ENCODE measurements around the gene KRT84. TPM values are rescaled to one million over a fixed set of nuclear protein-coding genes. Genes with fewer than 3 reads are reported as not detected.

KRT84 gene
- total RNA-seq, 1 experiment from 2014 or later: not detected

DNA sequence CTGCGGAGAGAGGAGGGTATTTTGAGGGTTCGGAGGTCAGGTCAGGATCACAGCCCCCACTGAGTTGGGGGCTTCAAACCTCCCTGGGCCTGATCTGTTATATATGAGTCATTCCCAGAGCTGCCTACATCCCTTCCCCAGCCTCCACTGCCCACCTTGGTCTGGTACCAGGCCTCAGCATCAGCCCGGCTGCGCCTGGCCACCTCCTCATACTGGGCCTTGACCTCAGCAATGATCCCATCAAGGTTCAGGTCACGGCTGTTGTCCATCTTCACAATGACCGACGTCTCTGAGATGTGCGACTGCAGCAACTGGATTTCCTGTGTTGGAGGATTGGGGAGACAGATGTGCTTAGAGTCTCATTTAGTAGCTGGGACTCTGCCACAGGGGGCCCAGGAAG lies 4.2 kb downstream of the KRT84 start:
- TF ChIP-seq, protein P1, sequence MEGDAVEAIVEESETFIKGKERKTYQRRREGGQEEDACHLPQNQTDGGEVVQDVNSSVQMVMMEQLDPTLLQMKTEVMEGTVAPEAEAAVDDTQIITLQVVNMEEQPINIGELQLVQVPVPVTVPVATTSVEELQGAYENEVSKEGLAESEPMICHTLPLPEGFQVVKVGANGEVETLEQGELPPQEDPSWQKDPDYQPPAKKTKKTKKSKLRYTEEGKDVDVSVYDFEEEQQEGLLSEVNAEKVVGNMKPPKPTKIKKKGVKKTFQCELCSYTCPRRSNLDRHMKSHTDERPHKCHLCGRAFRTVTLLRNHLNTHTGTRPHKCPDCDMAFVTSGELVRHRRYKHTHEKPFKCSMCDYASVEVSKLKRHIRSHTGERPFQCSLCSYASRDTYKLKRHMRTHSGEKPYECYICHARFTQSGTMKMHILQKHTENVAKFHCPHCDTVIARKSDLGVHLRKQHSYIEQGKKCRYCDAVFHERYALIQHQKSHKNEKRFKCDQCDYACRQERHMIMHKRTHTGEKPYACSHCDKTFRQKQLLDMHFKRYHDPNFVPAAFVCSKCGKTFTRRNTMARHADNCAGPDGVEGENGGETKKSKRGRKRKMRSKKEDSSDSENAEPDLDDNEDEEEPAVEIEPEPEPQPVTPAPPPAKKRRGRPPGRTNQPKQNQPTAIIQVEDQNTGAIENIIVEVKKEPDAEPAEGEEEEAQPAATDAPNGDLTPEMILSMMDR (IDR thresholded peaks at IDR 0.05; ENCODE audit: insufficient read depth in 1 of 2, low read depth in 1 of 2, low read length in 1 of 2, severe bottlenecking in 1 of 2, unreplicated experiment in 1 of 2): no peak
- Mint-ChIP-seq H3K4me3 (ENCODE audit: unreplicated experiment) (no peak overlapping the region), H3K36me3 (ENCODE audit: insufficient read depth, unreplicated experiment) (no peaks in the 10 kb centered on the region), H3K9me3 (ENCODE audit: unreplicated experiment) (no peaks in the 10 kb centered on the region), H3K27ac (ENCODE audit: unreplicated experiment) (no peak overlapping the region), H3K4me1 (ENCODE audit: low read depth, unreplicated experiment) (no peaks in the 10 kb centered on the region), H3K27me3 (ENCODE audit: insufficient read depth, unreplicated experiment) (peaks cover 7% of the 10 kb centered on the region)
- CTCF ChIA-PET: no interaction called here
- Histone ChIP-seq H3K4me1 (no peaks in the 10 kb centered on the region), H3K36me3 (ENCODE audit: control insufficient read depth, insufficient read depth, low read length) (no peaks in the 10 kb centered on the region), H3K4me3 (ENCODE audit: low read depth, low read length) (no peak overlapping the region), H3K9me3 (no peaks in the 10 kb centered on the region), H3K27me3 (replicated peaks; ENCODE audit: control insufficient read depth, insufficient read depth, low read length) (no peaks in the 10 kb centered on the region)
- no peak for DNase-seq
- POLR2A ChIA-PET: no interaction called here
- no TSS peak for BruUV-seq (replicated peaks)
- intact Hi-C loops (cut with micrococcal nuclease; ENCODE audit: unreplicated experiment): no loop called here

DNA sequence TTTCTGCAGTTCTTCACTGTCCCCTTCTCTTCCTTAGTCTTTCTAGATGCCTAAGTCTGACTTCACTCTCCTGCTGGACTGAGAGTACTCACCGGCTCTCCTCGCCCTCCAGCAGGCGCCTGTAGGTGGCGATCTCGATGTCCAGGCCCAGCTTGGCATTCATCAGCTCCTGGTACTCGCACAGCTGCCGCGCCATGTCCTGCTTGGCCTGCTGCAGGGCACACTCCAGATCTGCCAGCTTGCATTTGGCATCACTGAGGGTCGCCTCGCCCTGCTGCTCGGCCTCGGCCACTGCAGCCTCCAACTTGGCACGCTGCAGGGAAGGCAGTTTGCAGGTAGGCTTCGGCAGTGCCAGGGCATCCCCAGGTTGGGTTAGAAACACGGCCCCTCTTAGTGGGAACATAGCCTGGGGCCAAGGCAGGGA lies 5.2 kb downstream of the KRT84 start:
- Mint-ChIP-seq H3K36me3 (ENCODE audit: insufficient read depth, unreplicated experiment) (no peaks in the 10 kb centered on the region), H3K4me1 (ENCODE audit: low read depth, unreplicated experiment) (no peaks in the 10 kb centered on the region), H3K4me3 (ENCODE audit: unreplicated experiment) (no peak overlapping the region), H3K27ac (ENCODE audit: unreplicated experiment) (no peak overlapping the region), H3K27me3 (ENCODE audit: insufficient read depth, unreplicated experiment) (peaks cover 7% of the 10 kb centered on the region), H3K9me3 (ENCODE audit: unreplicated experiment) (no peaks in the 10 kb centered on the region)
- intact Hi-C loops (cut with micrococcal nuclease; ENCODE audit: unreplicated experiment): no loop called here
- BruUV-seq (replicated peaks): no TSS peak
- no peaks in the 10 kb centered on the region for H3K27me3 ChIP-seq (replicated peaks; ENCODE audit: control insufficient read depth, insufficient read depth, low read length)
- H3K36me3 ChIP-seq (ENCODE audit: control insufficient read depth, insufficient read depth, low read length): no peaks in the 10 kb centered on the region
- H3K4me3 ChIP-seq (ENCODE audit: low read depth, low read length): no peak overlapping the region
- CTCF ChIA-PET: interaction anchor here (0.7 kb wide), 1 partner anchor 16 kb away, joined by 3 read pairs; no protein-coding TSS in a partner anchor
- POLR2A ChIA-PET: no interaction called here
- DNase-seq: peak in 1 of 2 experiments; percentile 24
- TF ChIP-seq, protein P1 (IDR thresholded peaks at IDR 0.05; ENCODE audit: insufficient read depth in 1 of 2, low read depth in 1 of 2, low read length in 1 of 2, severe bottlenecking in 1 of 2, unreplicated experiment in 1 of 2): peak in 1 of 2 experiments; percentile 46
- H3K4me1 ChIP-seq: no peaks in the 10 kb centered on the region
- no peaks in the 10 kb centered on the region for H3K9me3 ChIP-seq

DNA sequence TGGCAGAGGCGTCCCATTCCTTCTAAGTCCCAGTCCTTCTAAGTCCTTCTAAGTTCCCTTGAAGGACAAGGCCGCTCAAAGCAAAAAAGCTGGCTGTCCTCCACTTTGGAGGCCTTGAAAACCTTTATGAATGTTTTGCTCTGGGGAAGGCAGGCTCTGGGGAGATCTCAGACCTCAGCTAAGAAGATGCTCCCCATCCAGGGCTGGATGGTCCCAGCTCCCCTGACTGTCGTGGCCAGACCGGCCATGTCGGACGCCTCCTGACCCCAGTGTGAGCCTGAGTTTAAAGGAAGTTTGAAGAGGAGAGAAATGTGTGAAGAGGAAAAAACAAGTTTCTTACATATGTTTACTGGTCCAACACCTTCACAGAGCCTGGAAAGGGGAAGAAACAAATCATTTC lies 5.9 kb downstream of the KRT84 start:
- no peaks in the 10 kb centered on the region for H3K4me1 Mint-ChIP-seq (ENCODE audit: low read depth, unreplicated experiment)
- no peaks in the 10 kb centered on the region for H3K36me3 Mint-ChIP-seq (ENCODE audit: insufficient read depth, unreplicated experiment)
- POLR2A ChIA-PET: no interaction called here
- no peak overlapping the region for H3K27ac Mint-ChIP-seq (ENCODE audit: unreplicated experiment)
- H3K4me1 ChIP-seq: no peaks in the 10 kb centered on the region
- H3K9me3 ChIP-seq: no peaks in the 10 kb centered on the region
- TF ChIP-seq, protein P1 (IDR thresholded peaks at IDR 0.05; ENCODE audit: insufficient read depth in 1 of 2, low read depth in 1 of 2, low read length in 1 of 2, severe bottlenecking in 1 of 2, unreplicated experiment in 1 of 2): no peak
- H3K27me3 Mint-ChIP-seq (ENCODE audit: insufficient read depth, unreplicated experiment): peaks cover 7% of the 10 kb centered on the region
- no TSS peak for BruUV-seq (replicated peaks)
- intact Hi-C loops (cut with micrococcal nuclease; ENCODE audit: unreplicated experiment): no loop called here
- no peaks in the 10 kb centered on the region for H3K27me3 ChIP-seq (replicated peaks; ENCODE audit: control insufficient read depth, insufficient read depth, low read length)
- H3K9me3 Mint-ChIP-seq (ENCODE audit: unreplicated experiment): no peaks in the 10 kb centered on the region
- no peaks in the 10 kb centered on the region for H3K36me3 ChIP-seq (ENCODE audit: control insufficient read depth, insufficient read depth, low read length)
- H3K4me3 Mint-ChIP-seq (ENCODE audit: unreplicated experiment): no peak overlapping the region
- CTCF ChIA-PET: interaction anchor here (0.7 kb wide), 1 partner anchor 16 kb away, joined by 3 read pairs; no protein-coding TSS in a partner anchor
- H3K4me3 ChIP-seq (ENCODE audit: low read depth, low read length): no peak overlapping the region
- no peak for DNase-seq
